ENCODE results near the gene SPATA17.

Gene SPATA17

DNA sequence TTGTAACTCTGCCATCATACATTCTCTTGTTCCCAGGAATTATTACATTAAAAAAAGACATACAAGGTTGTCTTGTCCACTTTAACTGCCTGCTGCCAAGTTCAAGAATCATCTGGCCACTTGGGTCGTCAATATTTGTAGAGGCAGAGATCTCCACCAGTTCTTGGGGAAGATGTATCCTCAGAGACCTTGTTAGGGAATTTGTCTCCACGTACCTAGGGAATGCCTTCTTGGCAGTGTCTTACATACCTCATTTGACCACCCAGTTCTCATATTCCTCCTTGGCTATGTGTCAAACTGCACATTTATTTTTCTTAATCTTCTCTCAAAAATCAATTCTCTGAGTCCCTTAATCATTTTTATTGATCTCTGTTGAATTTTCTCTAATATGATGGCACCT is 266.0 kb downstream of the SPATA17 start:
- peaks cover 3% of the 10 kb centered on the region for H3K27me3 Mint-ChIP-seq
- no peaks in the 10 kb centered on the region for H3K4me1 Mint-ChIP-seq (ENCODE audit: low read depth)
- H3K27ac Mint-ChIP-seq: no peak overlapping the region
- H3K4me3 Mint-ChIP-seq: no peak overlapping the region
- no peaks in the 10 kb centered on the region for H3K36me3 Mint-ChIP-seq
- no peaks in the 10 kb centered on the region for H3K9me3 Mint-ChIP-seq (ENCODE audit: low read depth)

DNA sequence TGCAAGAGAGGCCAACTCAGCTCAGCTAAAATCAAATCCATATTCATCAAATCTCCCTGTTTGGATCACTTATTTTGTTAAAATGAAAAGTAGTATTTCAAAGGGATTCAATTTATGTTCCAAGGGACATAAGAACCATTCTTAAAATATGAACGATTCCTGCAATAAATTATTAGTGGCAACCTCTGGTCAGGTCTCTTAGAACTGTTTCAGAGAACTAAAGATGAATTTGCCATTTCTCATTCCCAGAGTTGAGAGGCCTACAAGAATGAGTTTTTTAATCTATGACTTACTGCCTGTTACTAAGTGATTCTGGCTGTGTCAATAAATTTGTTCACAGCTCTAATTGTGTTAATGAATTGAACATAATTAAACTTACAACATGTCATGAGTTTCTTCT is 268.5 kb downstream of the SPATA17 start:
- Mint-ChIP-seq H3K27ac (no peak overlapping the region), H3K36me3 (no peaks in the 10 kb centered on the region), H3K27me3 (peaks cover 3% of the 10 kb centered on the region), H3K9me3 (ENCODE audit: low read depth) (no peaks in the 10 kb centered on the region), H3K4me1 (ENCODE audit: low read depth) (no peaks in the 10 kb centered on the region), H3K4me3 (no peak overlapping the region)

- H3K27me3 Mint-ChIP-seq: no peaks in the 10 kb centered on the region
- no peaks in the 10 kb centered on the region for H3K4me1 Mint-ChIP-seq (ENCODE audit: low read depth)
Observed at GRCh38 chr1:217907504-217907903, 276.4 kb downstream of the SPATA17 start.

DNA sequence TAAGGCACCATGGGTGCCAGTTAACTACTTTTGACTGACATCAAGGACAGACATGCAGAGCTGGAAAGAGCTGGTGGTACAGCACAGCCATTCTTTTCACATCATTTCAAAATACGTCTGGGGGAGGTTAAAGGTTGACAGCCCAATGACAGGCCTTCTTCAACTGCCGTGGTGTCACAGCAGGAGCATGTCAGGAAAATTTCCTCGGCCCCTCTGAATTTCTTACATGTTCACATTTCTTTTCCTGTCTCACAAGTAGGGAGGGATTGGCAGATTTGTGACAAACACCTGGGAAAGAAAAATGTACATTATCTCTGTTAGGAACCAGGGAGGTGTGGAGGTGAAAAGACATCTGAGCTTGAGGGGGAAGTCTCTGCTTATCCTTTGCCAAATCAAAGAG is 279.1 kb downstream of the SPATA17 start:
- Mint-ChIP-seq H3K27me3 (no peaks in the 10 kb centered on the region), H3K9me3 (ENCODE audit: low read depth) (peaks cover 3% of the 10 kb centered on the region), H3K4me3 (no peak overlapping the region), H3K4me1 (ENCODE audit: low read depth) (no peaks in the 10 kb centered on the region), H3K27ac (no peak overlapping the region), H3K36me3 (no peaks in the 10 kb centered on the region)

More at GRCh38 chr1:217907504-217907903, 276.4 kb downstream of the SPATA17 start:
- Mint-ChIP-seq H3K9me3 (ENCODE audit: low read depth) (peaks cover 3% of the 10 kb centered on the region), H3K4me3 (no peak overlapping the region), H3K36me3 (no peaks in the 10 kb centered on the region), H3K27ac (no peak overlapping the region)

GRCh38 chr1:217910791-217911320 is 279.7 kb downstream of the SPATA17 start:
- H3K4me3 Mint-ChIP-seq: no peak overlapping the region

DNA sequence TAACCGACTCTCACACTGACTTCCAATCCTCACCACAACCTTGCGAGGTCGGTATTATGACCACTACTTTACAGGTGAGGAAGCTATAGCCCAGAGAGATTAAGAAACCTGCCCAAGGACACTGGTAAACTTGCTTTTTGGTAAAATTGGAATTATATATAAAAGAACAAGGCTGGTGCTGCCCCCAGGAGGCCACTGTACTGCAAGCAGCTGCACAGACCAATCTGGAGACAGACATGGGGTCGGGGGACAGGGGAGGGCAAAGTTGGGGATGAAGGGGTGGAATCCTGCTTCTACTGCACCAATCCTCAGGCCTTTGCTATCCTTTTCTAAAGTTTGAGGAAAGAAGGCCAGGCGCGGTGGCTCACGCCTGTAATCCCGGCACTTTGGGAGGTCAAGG is 280.8 kb downstream of the SPATA17 start:
- no peak overlapping the region for H3K27ac Mint-ChIP-seq
- H3K36me3 Mint-ChIP-seq: no peaks in the 10 kb centered on the region
- H3K4me3 Mint-ChIP-seq: no peak overlapping the region
- no peaks in the 10 kb centered on the region for H3K9me3 Mint-ChIP-seq (ENCODE audit: low read depth)
- no peaks in the 10 kb centered on the region for H3K4me1 Mint-ChIP-seq (ENCODE audit: low read depth)
- H3K27me3 Mint-ChIP-seq: no peaks in the 10 kb centered on the region

More at GRCh38 chr1:217910791-217911320, 279.7 kb downstream of the SPATA17 start:
- Mint-ChIP-seq H3K4me1 (ENCODE audit: low read depth) (no peaks in the 10 kb centered on the region), H3K27ac (no peak overlapping the region), H3K36me3 (no peaks in the 10 kb centered on the region), H3K27me3 (no peaks in the 10 kb centered on the region), H3K9me3 (ENCODE audit: low read depth) (peaks cover 3% of the 10 kb centered on the region)

GRCh38 chr1:217917281-217917887 is 286.2 kb downstream of the SPATA17 start:
- Mint-ChIP-seq H3K36me3 (no peaks in the 10 kb centered on the region), H3K9me3 (ENCODE audit: low read depth) (no peaks in the 10 kb centered on the region), H3K4me1 (ENCODE audit: low read depth) (no peaks in the 10 kb centered on the region), H3K27me3 (peaks cover 8% of the 10 kb centered on the region), H3K4me3 (no peak overlapping the region), H3K27ac (no peak overlapping the region)

DNA sequence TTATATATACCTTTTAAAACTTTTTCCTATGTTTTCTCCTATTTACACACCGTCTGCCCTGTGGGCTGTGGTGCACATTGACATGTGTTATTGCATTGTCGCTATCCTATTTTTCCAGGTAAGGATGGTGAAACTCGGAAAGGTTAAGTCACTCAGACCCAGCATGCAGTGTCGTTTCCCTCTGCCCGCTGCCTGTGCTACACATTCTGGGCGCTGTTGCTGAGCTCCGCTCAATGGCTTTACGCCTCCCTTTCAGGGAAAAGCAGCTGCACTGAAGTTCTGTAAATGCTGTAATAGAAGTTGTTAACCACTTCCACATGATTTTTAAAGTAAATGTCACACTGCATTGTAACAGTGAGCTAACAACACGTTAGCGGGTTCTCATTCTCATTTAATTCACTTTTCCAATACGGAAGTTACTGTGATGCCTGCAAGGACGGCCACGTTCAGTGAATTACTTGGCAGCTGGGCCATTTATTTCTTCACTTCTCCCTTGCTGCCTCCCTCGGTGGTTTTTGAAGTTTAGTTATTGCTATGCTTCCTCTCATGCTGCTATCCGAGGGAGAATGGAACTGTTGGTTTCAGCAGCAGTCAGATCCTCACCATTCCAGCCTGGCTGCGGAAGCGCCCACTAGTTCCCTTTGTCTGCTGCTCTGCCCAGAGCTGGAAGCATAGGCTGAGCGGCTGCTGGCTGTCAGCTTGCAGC is 288.7 kb downstream of the SPATA17 start:
- H3K9me3 Mint-ChIP-seq (ENCODE audit: low read depth): no peaks in the 10 kb centered on the region
- H3K27me3 Mint-ChIP-seq: peaks cover 17% of the 10 kb centered on the region
- no peaks in the 10 kb centered on the region for H3K4me1 Mint-ChIP-seq (ENCODE audit: low read depth)
- H3K36me3 Mint-ChIP-seq: no peaks in the 10 kb centered on the region
- H3K4me3 Mint-ChIP-seq: no peak overlapping the region
- H3K27ac Mint-ChIP-seq: no peak overlapping the region
